Panc1 (cell line): Measurements from ENCODE around the gene RALGPS1. TPM values are rescaled to one million over a fixed set of nuclear protein-coding genes. Genes with fewer than 3 reads are reported as not detected.

ENCODE experiments used
- ATAC-seq: fragments of 200-7000 bp; cut with Tn5 transposase; 2 replicates; pipeline ENCODE4 v1.9.1; 2020; ENCODE audit warnings: mild to moderate bottlenecking, moderate library complexity
- BruUV-seq: library from RNA; stranded (reverse); fragments of 400-500 nt; replicated peaks from 2 replicates; lab custom pipeline; 2021; lab: Mats Ljungman, UMichigan
- CTCF ChIA-PET: fragments of 300-600 bp; sonication (Branson Sonifier 250); formaldehyde crosslinking; loops from one replicate; lab custom pipeline; 2022; ENCODE audit warnings: antibody characterized with exemption; lab: Charles Lee
- POLR2A ChIA-PET: fragments of 300-600 bp; sonication (Branson Sonifier 250); formaldehyde crosslinking; loops from one replicate; lab custom pipeline; 2022; ENCODE audit warnings: antibody characterized with exemption; lab: Charles Lee
- DNase-seq: peaks from one replicate; pipeline ENCODE4 v3.0.0-alpha.2; 2010; ENCODE audit warnings: low read depth, low spot score
- H3K27ac ChIP-seq: 2 replicates; pipeline ENCODE4 v1.5.1; 2011; ENCODE audit warnings: mild to moderate bottlenecking, low read length, inconsistent platforms
- H3K27me3 ChIP-seq: fragments of 200-500 bp; sonication (Bioruptor generic); 2 replicates; pipeline ENCODE4 v1.6.0; 2014; ENCODE audit warnings: low read length, inconsistent platforms; ENCODE audit not compliant: control insufficient read depth, insufficient read depth
- H3K36me3 ChIP-seq: fragments of 200-500 bp; sonication (Bioruptor generic); 2 replicates; pipeline ENCODE4 v1.5.1; 2014; ENCODE audit warnings: inconsistent platforms, mild to moderate bottlenecking, low read length, moderate library complexity; ENCODE audit not compliant: control insufficient read depth, insufficient read depth
- H3K4me1 ChIP-seq: 2 replicates; pipeline ENCODE4 v1.5.1; 2011; ENCODE audit warnings: inconsistent platforms, mild to moderate bottlenecking, low read length, moderate library complexity; ENCODE audit not compliant: control insufficient read depth, insufficient read depth
- H3K4me3 ChIP-seq, 2 experiments: 2 replicates each; pipeline ENCODE4 v1.5.1; 2011 to 2012; ENCODE audit warnings: low read depth in 2 of 2, low read length in 2 of 2, mild to moderate bottlenecking in 2 of 2, inconsistent platforms in 1 of 2, moderate library complexity in 1 of 2
- H3K9me3 ChIP-seq: fragments of 200-500 bp; sonication (Bioruptor generic); 2 replicates; pipeline ENCODE4 v1.5.1; 2014; ENCODE audit warnings: low read depth, mild to moderate bottlenecking, inconsistent platforms, low read length, moderate library complexity; ENCODE audit not compliant: control insufficient read depth, insufficient read depth
- CTCF ChIP-seq: fragments of 450-650 bp; IDR thresholded peaks from 2 replicates; pipeline ENCODE4 v1.5.1; 2017; ENCODE audit warnings: mild to moderate bottlenecking
- POLR2AphosphoS5 ChIP-seq: IDR thresholded peaks from 2 replicates; pipeline ENCODE4 v1.6.1; 2012; ENCODE audit warnings: mild to moderate bottlenecking, low read depth, low read length, moderate library complexity
- REST ChIP-seq, 2 experiments: IDR thresholded peaks; 2 replicates each; pipeline ENCODE4 v1.6.1; 2011 to 2012; ENCODE audit warnings: low read depth in 2 of 2, control low read depth in 1 of 2, low read length in 1 of 2, mild to moderate bottlenecking in 1 of 2, moderate library complexity in 1 of 2; ENCODE audit not compliant: insufficient read depth in 1 of 2
- SIN3A ChIP-seq: IDR thresholded peaks from 2 replicates; pipeline ENCODE4 v1.6.1; 2012; ENCODE audit warnings: low read depth, mild to moderate bottlenecking, low read length, moderate library complexity, borderline replicate concordance; ENCODE audit not compliant: insufficient read depth
- TCF7L2 ChIP-seq: IDR thresholded peaks from 2 replicates; pipeline ENCODE4 v1.6.1; 2011; ENCODE audit warnings: mild to moderate bottlenecking, low read depth, low read length, inconsistent platforms
- in situ Hi-C: cut with HindIII; loops from 2 replicates; pipeline ENCODE4 v1.10.0; 2016; ENCODE audit warnings: low sequenced_read_pairs, low pct_unique_long_range_greater_than_20kb
- intact Hi-C: fragments of 100-400 bp; cut with micrococcal nuclease; formaldehyde crosslinking; loops from one replicate; pipeline ENCODE4 v1.10.0; 2022; ENCODE audit not compliant: unreplicated experiment
- total RNA-seq: library from RNA; stranded (reverse); gene quantifications from one replicate; pipeline ENCODE4 v1.2.1, GENCODE V29; 2021; ENCODE audit not compliant: unreplicated experiment

Gene RALGPS1
- total RNA-seq, 1 experiment from 2014 or later, result 7.2 TPM

- Histone ChIP-seq H3K4me3 (no peak overlapping the region), H3K27me3 (no peaks in the 10 kb centered on the region), H3K27ac (no peak overlapping the region), H3K9me3 (no peaks in the 10 kb centered on the region), H3K4me1 (no peaks in the 10 kb centered on the region), H3K36me3 (no peaks in the 10 kb centered on the region)
- CTCF ChIA-PET, result no interaction called here
- DNase-seq (no peak), ATAC-seq (no peak)
- in situ Hi-C loops (no loop called here), intact Hi-C loops (no loop called here)
- no TSS peak for BruUV-seq
- POLR2A ChIA-PET, result no interaction called here
- no peak for TF ChIP-seq SIN3A
- no peak for TF ChIP-seq CTCF
- no peak for TF ChIP-seq POLR2AphosphoS5
- no peak for TF ChIP-seq REST (IDR thresholded peaks at IDR 0.05; ENCODE audit: insufficient read depth in 1 of 2, low read depth in 2 of 2, low read length in 1 of 2)
- TF ChIP-seq TCF7L2, result no peak
Measured at GRCh38 chr9:126942399-126942798, 27.8 kb downstream of the RALGPS1 start.

DNA sequence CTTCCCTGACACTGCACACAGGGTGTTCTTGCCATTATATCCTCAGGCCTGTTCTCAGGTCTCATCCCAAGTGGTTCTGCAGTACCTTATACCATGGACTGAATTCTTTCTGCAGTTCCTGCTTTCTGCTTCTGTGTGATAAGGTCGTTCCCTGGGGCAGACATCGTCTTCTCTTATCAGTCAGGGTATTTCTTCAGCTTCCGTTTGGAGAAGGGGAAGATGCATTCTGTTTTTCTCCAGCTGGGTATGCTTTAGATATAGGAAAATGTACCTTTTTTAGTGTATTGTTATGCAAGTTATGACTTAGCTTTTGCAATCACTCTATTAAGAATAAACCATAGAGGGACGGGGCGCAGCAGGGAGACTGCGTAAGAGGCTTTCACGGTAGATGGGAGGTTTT, 31.1 kb downstream of the RALGPS1 start:
- no peak for DNase-seq
- Histone ChIP-seq H3K27ac (no peak overlapping the region), H3K4me3 (no peak overlapping the region), H3K36me3 (no peaks in the 10 kb centered on the region), H3K27me3 (no peaks in the 10 kb centered on the region), H3K9me3 (no peaks in the 10 kb centered on the region), H3K4me1 (no peaks in the 10 kb centered on the region)
- POLR2A ChIA-PET, result no interaction called here
- CTCF ChIA-PET, result no interaction called here
- in situ Hi-C loops, result no loop called here
- no TSS peak for BruUV-seq
- no peak for TF ChIP-seq TCF7L2
- TF ChIP-seq SIN3A, result no peak
- no peak for TF ChIP-seq REST (IDR thresholded peaks at IDR 0.05; ENCODE audit: insufficient read depth in 1 of 2, low read depth in 2 of 2, low read length in 1 of 2)
- TF ChIP-seq POLR2AphosphoS5, result no peak
- no peak for TF ChIP-seq CTCF
- no peak for ATAC-seq
- intact Hi-C loops, result no loop called here
